Measurements from ENCODE around the gene LAMTOR1.

DNA sequence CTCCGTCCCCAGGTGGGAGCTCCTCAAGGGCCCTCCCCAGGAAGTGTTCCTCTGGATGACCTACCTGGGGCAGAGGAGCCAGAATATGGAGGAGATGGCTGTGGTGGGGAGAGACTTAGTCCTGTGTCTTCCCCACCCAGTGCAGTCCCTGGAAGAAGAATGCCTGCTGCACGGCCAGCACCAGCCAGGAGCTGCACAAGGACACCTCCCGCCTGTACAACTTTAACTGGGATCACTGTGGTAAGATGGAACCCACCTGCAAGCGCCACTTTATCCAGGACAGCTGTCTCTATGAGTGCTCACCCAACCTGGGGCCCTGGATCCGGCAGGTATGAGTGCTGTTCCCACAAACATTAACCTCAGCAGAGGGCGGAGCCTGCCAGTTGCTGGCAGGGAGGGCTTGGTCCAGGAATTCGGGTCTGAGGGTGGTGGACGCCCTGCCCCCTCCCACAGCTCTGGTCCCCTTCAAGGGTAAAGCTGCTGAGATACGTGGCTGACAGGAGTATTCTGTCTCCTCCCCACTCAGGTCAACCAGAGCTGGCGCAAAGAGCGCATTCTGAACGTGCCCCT, 35.8 kb upstream of the LAMTOR1 start:
- TF ChIP-seq CTCF (conservative IDR thresholded peaks at IDR 0.05; ENCODE audit: low read depth, low read length) (no peak), EZH2 (IDR thresholded peaks at IDR 0.05; ENCODE audit: borderline replicate concordance, low read depth, low read length, poor library complexity, severe bottlenecking) (no peak)
